ENCODE data around the gene JAG1.
"Not testable (repeated sequence)": the region's sequence is repeated elsewhere in the genome, so short reads cannot be mapped to it uniquely, and the experiment has no call there.

The JAG1 gene

DNA sequence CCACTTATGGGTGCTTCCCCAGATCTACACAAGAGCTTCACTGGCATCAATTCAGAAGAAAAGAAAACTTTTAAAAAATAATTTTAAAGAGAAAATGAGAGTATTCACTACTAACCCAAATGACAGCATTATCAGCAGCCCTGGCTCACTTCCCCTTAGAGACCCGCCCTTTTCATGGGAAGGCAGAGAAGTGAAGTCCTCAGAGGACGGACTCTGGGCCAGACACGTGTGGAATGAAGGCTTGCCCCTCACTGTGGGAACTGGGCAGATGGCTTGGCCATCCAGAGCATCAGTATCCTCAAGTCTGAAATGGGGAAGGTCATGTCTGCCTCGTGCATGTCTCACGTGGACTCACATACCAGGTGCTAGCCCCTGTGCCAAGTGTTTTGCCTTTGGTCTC, 63.5 kb downstream of the JAG1 start:
- no peak for DNase-seq (ENCODE audit: low read depth)

DNA sequence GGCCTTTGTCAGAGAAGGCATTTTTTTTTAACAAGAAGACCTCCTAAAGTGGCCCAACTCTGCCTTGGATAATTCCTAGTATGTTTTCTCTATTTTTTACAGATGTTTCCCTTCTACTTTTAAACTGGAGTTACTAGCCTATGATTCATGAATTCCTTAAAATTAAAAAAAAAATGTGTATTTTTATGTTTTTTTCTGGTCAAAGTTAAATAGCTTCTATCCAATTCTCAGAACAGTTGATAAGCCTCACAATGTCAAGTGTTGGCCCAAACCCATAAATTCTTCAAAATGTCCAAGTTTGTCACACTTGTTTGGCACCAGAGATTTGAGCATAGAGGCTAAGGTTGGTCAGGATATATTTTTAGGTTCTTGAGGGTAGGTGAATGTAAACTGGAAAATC, 64.0 kb downstream of the JAG1 start:
- no peak for DNase-seq (ENCODE audit: low read depth)

DNA sequence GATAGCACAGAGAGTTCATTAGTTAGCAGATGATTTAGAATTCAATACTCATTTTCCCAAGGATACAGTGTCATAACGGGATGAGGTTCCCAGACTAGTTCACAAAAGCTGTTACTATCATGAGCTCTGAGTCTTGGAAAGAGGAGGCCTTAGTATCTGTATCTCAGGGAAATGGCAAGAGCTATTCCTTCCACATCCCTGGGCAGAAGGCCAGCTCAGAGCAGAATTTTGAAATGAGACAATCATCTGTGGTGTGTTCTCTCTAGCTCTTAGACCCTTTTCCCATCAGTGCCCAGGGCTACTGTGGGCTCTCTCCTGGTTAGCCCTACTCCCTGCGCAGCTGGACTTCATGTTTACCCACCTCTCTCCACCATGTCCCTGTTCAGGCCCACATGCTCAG, 64.5 kb downstream of the JAG1 start:
- DNase-seq (ENCODE audit: low read depth), result no peak

DNA sequence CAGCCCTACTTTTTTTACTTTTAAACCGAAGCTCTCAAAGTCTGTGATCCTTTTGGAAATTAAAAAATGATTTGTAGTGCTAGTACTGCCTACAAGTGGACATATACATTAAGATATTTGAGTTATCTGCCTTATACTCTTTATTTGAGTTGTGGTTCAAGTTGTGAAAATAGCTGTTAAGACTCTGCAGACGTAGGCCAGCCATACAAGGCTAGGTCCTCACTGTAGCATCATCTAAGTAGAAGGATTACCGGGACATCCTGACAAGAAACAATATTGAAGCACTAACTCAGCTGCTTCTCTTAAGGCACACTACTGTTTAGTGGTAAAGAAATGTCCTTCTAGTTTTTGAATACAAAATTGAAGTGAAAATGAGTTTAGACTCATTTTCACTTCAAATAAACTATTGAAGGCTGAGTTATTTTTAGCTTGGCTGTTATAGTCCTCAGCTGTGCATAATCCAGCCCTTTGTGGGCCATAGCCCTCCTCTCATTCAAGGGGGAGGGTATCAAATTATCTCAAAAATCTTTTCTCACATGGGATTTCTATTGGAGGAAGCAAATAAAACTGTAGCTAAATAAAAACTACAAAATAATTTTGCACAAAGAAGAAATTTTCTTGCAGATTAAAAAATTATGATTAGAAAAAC, 68.1 kb downstream of the JAG1 start:
- no peak for DNase-seq (ENCODE audit: low read depth)

DNA sequence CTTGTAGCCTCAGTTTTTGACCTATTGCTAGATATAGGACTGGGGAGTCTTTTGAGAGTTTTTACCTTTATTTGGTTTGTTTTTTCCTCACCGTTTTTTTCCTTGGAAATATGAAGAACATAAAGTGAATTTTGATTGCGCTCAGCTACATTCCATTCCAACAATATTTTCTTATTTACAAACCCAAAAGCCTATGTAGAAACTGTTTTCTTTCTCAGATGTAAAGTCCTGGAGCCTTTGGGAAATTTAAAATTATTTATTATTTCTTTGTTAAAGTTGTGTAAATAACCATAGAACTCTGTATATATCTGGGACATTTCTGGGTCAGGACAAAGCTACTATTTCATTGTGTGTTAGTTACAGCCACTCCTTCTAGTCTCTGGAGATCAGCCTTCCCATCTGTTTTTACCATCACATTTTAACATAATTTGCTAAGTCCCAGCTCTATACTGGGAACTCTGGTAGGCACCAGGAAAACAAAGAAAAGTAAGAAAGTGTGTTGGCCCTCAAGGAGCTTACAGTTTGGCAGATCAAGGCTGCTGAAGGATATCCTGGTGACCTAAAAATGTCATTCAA, 68.8 kb downstream of the JAG1 start:
- no peak for DNase-seq (ENCODE audit: low read depth)

DNA sequence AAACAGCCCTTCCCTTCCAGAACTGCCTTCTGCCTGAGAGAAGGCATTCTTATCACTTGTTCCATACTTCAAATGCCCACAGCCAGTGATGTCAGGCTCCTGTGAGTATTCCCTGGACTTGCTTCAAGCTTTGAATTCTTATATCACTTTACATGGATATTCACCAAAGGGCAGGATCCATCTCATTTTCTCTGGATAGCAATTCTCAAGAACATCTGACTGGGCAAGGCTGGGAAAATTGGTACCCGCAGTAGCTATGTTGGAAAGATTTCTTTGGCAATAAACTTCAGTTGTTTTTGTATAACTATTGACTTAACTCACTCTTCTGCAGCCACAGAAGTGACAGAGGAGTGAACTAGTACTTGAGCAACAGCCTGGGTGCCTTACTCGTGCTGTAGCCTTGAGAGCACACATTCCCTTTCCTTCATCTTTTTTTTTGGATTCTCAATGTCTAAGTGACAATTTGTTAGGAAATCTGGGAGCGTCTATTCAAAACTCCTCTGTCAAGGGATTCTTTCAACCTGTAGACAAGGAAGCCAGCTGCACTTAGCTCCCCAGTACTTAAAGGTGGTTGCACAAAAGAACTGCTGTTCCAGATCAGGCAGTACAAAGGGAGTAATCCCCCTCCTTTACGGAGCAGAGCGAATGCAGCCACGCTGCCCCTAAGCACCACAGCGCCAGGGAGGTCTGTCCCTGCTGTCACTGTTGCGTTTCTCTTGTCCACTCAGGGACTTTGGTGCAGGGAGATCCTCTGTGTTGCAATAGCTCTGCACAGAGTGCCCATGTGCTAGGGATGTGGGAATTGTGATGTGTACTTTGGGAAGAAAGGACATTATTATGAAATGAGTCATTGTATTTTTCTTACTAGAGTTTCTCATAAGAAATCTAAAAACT, 69.6 kb downstream of the JAG1 start:
- no peak for DNase-seq (ENCODE audit: low read depth)

DNA sequence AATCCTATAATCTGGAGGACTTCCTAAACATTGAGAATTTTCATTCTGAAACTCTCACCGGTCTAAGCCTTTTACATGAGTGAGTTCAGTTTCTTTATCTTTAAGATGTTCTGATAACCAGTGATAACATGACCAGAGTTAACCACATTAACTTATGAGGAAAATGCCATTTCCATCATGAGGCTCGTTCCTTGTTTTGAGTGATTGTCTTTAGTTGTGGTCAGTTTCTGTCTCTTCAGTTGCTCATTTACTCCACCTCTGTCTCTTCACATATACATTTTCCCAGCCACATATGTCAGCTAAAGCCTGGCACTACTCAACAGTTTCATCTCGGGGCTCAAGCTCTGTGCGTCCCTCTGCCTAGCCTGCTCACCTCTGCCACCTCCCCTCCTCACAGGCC, 70.4 kb downstream of the JAG1 start:
- DNase-seq (ENCODE audit: low read depth), result no peak

DNA sequence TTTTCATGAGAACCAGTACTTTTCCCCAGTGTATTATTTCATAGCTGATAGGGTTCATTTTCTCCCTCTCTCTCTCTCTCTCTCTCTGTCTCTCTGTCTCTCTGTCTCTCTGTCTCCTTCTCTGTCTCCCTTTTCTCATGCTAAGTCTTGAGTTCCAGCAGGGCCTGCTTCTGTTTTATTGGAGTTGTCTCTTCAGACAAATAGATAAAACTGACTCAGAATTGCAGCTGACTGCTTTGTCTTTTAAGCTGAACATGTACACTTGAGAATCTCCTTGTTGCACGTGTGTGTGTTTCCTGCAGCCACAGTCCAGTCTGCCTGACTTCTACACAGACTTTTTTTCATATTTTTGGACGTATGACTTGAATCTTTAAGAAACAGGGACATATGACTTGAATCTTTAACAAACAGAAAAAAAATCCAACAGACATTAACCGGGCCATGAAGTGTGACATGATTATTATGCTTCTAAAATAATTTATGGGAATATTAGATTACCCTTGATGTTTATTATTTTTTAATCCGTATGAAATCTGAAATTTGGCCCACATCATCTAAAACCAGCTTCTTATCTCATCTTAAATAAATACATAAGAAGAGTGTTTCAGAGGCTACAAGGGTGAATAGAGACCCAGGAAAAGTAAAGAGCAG, 71.5 kb downstream of the JAG1 start:
- no peak for DNase-seq (ENCODE audit: low read depth)

DNA sequence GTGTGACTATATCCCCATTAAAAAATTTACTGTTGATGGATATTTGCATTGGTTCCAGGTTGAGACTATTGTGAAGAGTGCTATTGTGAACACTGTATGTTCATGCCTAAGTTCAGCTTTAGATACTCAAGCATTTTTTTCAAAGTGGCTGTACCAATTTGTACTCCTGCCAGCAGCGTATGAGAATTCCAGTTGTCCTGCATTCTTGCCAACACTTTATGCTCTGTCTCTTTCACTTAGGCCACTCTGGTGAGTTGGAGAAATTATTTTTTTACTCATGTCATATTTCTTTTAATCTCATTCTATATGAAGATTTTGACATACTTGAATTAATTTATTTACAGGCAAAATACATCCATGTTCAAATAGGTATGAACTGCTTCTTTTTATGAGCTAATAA, 76.2 kb downstream of the JAG1 start:
- DNase-seq (ENCODE audit: low read depth), result no peak

DNA sequence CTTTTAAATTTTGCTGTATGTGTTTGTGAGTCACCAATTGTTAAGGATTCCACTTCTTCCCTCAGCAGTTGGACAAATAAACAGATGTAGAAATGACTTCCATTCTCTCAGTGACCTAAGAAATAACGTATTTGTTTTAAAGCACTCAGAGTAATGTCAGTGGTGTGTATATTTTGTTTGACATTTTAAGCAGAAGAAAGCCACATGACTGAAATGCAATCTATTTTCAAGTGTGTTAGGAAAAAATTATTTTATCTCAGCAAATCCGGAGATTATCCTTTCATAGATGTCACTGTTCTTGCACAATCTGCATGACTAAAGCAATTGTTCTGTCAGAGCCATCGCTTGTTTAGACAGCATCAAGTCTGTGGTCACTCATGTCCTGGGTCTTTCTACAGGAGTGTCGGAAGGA, 77.1 kb downstream of the JAG1 start:
- no peak for DNase-seq (ENCODE audit: low read depth)

DNA sequence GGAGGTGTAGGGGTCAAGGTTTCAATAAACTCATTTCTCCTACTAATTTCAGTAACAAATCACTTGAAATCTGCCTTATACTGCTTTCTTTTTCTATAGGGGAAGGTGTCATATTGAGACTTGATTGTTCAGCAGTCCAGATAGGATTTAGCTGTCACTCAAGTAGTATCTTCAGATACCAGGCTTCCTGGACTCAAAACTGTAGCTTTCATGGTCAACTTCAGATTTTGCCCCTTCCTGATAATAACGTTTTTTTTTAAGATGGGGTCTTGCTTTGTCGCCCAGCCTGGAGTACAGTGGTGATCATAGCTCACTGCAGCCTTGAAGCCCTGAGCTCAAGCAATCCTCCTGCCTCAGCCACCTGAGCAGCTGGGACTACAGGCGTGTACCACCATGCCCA, 77.8 kb downstream of the JAG1 start:
- DNase-seq (ENCODE audit: low read depth), result no peak

DNA sequence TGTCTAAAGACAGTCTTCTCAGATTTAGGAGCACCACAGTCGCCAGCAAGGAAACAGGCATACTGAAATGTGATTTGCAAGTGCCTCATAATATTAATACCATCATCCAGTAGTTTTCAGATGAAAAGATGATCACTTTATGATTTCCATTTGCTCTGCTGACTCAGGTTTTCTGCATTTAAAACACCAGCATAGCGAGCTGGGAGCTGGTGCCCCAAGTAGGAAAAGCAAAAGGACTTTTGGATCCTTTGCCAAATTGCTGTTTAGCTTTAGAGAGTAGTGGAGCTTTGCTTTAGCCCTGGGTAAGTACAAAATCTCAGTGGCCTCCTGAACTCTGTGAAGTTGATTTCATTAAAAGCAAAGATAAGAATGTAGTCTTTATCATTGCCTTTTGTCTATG, 78.5 kb downstream of the JAG1 start:
- no peak for DNase-seq (ENCODE audit: low read depth)

DNA sequence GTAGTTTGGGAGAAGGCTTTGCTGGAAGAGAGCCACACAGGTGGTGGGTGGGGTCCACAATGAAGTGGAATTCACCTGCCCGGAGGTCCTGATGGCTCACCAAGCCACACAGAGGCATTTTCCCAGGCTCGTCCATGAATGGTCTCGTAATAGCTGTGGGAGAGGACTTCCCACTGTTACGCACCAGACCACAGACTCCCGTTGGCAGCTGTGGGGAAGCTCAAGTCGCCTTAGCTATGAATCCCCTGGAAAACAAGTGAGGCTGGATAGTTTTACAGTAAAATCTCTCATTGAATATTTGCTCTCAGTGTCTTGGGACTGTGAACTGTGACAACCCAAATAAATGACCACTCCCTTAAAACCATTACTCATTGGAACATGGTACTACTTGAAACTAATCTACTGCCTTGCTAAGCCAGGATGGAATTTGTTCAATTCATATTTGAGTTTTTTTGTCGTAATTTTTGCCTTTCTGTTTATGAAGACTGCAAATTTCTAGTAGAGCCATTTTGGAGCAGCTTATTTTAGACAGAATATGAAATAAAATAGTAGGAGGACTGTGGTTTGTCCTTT, 79.4 kb downstream of the JAG1 start:
- no peak for DNase-seq (ENCODE audit: low read depth)

DNA sequence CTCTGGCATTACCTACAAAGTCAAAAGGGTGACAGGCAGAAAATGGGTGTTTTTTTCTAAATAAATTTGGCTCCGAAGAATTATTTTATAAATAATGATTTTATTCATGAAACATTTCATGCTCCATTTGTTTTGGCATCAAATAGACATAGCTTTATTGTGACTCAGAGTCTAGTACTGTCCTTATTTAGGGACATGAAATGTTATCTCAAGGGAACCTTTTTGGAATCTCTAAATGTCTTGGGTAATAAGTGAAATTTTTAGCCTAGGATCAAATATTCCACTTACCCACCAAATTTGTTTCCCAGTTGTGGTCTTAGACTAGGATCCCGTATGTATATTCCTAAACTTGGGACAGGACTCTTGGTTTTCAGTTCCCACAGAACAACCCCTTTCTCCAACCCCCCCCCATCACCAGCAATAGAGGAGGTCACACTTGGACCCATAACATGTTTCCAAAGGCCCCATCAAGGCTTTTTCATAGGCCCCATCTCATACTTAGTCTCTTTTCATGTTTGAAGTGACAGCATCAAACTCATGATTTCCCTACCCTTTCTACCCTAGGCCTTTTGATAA, 81.8 kb downstream of the JAG1 start:
- DNase-seq (ENCODE audit: low read depth), result no peak

DNA sequence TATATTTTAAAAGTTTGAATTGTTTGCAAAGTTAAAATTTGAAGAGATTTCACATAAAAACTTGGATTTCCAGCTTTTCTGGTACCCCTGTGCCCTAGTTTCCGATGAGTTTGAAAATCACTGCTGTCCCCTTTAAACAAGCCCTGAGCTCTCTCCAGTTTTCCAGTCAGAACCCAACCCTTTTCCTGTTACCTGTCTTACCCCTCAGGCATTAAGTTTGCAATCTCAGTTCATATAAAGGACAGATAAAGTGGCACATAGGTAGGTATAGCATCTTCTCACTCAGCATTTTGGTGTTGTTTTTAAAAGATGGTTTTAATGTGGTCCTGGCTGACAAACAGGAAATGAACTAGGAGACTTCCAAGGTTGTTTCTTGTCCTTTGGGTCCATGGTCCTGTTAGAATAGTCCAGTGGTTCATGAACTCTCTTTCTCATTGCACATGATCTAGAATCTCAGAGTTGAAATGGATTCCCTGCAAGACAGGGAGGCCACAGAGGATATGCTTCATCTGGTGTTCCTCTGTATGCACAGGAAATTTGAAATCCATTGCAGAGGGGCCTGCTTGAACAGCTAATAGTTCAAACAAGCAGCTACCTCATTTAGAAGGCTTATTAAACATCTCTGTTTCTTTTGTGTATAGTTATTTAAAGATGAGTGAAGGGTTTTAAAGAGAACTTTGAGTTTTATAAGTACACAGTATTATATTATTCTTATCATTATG, 82.7 kb downstream of the JAG1 start:
- no peak for DNase-seq (ENCODE audit: low read depth)

DNA sequence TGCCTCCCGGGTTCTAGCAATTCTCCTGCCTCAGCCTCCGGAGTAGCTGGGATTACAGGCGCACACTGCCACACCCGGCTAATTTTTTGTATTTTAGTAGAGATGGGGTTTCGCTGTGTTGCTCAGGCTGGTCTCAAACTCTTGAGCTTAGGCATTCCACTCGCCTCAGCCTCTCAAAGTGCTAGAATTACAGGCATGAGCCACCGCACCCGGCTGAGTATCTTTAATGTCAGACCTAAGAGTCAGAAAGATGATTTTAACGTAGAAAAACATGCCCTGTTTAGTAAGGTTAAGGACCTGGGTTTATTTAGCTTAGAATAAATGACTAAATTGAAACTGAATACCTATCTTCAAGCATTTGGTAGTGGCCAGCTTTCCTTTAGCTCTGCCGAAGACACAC, 83.4 kb downstream of the JAG1 start:
- not testable (repeated sequence) for DNase-seq (ENCODE audit: low read depth)
